Osteocyte (in vitro differentiated cells): ENCODE measurements around the gene LTB4R2. TPM values are rescaled to one million over a fixed set of nuclear protein-coding genes. Genes with fewer than 3 reads are reported as not detected.
"Not testable (repeated sequence)": the region's sequence is repeated elsewhere in the genome, so short reads cannot be mapped to it uniquely, and the experiment has no call there.

Experiments
- DNase-seq: peaks from one replicate; pipeline ENCODE4 v3.0.0; 2021; ENCODE audit warnings: mixed read lengths; ENCODE audit not compliant: unreplicated experiment; ENCODE audit errors: extremely low spot score
- H3K27ac Mint-ChIP-seq: one replicate; pipeline ENCODE4 v1.8.0; 2021; ENCODE audit warnings: mild to moderate bottlenecking, mixed read lengths; ENCODE audit not compliant: unreplicated experiment
- H3K27me3 Mint-ChIP-seq: one replicate; pipeline ENCODE4 v1.8.0; 2021; ENCODE audit warnings: mixed read lengths; ENCODE audit not compliant: unreplicated experiment
- H3K36me3 Mint-ChIP-seq: one replicate; pipeline ENCODE4 v1.8.0; 2021; ENCODE audit warnings: mixed read lengths; ENCODE audit not compliant: unreplicated experiment
- H3K4me1 Mint-ChIP-seq: one replicate; pipeline ENCODE4 v1.8.0; 2021; ENCODE audit warnings: mixed read lengths; ENCODE audit not compliant: unreplicated experiment
- H3K4me3 Mint-ChIP-seq: one replicate; pipeline ENCODE4 v1.8.0; 2021; ENCODE audit warnings: mild to moderate bottlenecking, moderate library complexity, mixed read lengths; ENCODE audit not compliant: unreplicated experiment
- H3K9me3 Mint-ChIP-seq: one replicate; pipeline ENCODE4 v1.8.0; 2021; ENCODE audit warnings: mixed read lengths; ENCODE audit not compliant: unreplicated experiment
- CTCF ChIP-seq: fragments of 200-600 bp; sonication (generic); IDR thresholded peaks from 2 replicates; pipeline ENCODE4 v1.5.0; 2021; ENCODE audit warnings: antibody characterized with exemption, mild to moderate bottlenecking, moderate library complexity
- total RNA-seq: library from RNA; stranded (reverse); gene quantifications from 2 replicates; pipeline ENCODE4 v1.2.1, GENCODE V29; 2021

Gene LTB4R2
- total RNA-seq, 1 donor from 2014 or later = 14.9 TPM

DNA sequence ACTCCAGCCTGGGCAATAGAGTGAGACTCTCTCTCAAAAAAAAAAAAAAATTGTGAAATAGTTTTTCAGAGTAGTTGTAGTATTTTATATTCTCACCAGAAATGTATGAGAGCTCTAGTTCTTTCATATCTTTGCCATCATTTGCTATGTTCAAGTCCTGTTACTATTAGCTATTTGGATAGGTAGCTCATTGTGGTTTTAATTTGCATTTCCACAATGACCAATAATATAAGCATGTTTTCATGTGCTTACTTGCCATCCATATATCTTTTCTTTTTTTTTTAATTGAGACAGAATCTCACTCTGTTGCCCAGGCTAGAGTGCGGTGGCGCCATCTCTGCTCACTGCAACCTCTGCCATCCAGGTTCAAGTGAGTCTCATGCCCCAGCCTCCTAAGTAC is 38.2 kb downstream of the LTB4R2 start:
- no peak for DNase-seq
- no peak for TF ChIP-seq CTCF
- H3K4me1 Mint-ChIP-seq = peaks cover 9% of the 10 kb centered on the region
- H3K27ac Mint-ChIP-seq = no peak overlapping the region
- H3K36me3 Mint-ChIP-seq = no peaks in the 10 kb centered on the region
- H3K4me3 Mint-ChIP-seq = no peak overlapping the region
- H3K27me3 Mint-ChIP-seq = peaks cover 75% of the 10 kb centered on the region
- H3K9me3 Mint-ChIP-seq = no peaks in the 10 kb centered on the region

DNA sequence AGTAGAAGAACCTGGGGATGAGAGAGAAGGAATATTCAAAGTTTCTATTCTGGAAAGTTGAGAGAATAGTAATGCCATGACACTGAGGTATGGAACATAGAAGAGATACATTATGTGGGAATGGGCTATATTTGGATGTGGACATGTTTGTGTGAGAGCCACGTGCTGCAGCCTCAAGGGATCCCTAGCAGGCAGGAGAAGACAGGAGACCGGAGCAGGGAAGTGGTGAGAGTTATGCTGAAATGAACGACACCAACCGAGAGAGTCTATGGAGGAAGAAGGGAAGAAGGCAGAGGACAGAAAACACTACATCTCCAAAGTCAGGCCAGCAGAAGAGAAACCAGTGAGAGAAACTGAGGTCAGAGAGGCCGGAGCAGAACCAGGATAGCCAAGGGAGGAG is 39.8 kb downstream of the LTB4R2 start:
- H3K27ac Mint-ChIP-seq = no peak overlapping the region
- peaks cover 77% of the 10 kb centered on the region for H3K27me3 Mint-ChIP-seq
- DNase-seq = no peak
- no peaks in the 10 kb centered on the region for H3K36me3 Mint-ChIP-seq
- no peaks in the 10 kb centered on the region for H3K9me3 Mint-ChIP-seq
- no peak for TF ChIP-seq CTCF
- no peak overlapping the region for H3K4me3 Mint-ChIP-seq
- peaks cover 15% of the 10 kb centered on the region for H3K4me1 Mint-ChIP-seq

DNA sequence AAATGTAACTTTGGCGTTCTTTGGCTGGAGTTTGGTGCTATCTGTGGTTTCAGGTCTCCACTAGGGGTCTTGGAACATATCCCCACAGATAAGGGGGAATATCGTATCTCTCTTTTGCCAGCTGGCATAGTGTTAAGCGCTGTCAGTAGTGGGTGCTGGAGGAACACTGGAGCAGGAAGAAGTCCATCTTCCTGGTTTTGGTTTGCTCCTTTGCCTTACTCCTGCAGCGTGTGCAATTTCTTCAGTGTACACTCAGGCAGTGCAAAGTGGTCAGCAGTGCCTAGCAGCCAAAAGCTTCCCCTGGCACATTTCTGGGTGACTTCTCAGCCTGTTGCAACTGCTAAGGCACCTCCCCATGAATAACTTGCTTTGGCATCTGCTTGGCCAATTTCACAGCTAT is 41.6 kb downstream of the LTB4R2 start:
- no peaks in the 10 kb centered on the region for H3K36me3 Mint-ChIP-seq
- no peaks in the 10 kb centered on the region for H3K9me3 Mint-ChIP-seq
- H3K27me3 Mint-ChIP-seq = peaks cover 66% of the 10 kb centered on the region
- H3K4me3 Mint-ChIP-seq = no peak overlapping the region
- DNase-seq = no peak
- TF ChIP-seq CTCF = no peak
- no peak overlapping the region for H3K27ac Mint-ChIP-seq
- peaks cover 15% of the 10 kb centered on the region for H3K4me1 Mint-ChIP-seq

- no peak for DNase-seq
- peaks cover 50% of the 10 kb centered on the region for H3K27me3 Mint-ChIP-seq
- no peak overlapping the region for H3K4me3 Mint-ChIP-seq
- no peak for TF ChIP-seq CTCF
- no peaks in the 10 kb centered on the region for H3K9me3 Mint-ChIP-seq
- H3K27ac Mint-ChIP-seq = peak overlapping the region; percentile 14
- no peaks in the 10 kb centered on the region for H3K36me3 Mint-ChIP-seq
- H3K4me1 Mint-ChIP-seq = peaks cover 15% of the 10 kb centered on the region
Observed at GRCh38 chr14:24353559-24354481, 43.9 kb downstream of the LTB4R2 start.

DNA sequence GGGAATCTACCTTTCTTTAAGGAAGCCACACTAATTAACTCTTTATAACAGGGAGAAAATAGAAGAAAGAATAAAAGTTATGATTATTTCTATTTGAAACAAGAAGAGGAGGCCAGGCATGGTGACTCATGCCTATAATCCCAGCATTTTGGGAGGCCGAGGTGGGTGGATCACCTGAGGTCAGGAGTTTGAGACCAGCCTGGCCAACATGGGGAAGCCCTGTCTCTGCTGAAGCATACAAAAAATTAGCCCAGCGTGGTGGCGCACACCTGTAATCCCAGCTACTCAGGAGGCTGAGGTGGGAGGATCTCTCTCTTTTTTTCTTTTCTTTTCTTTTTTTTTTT is 44.5 kb downstream of the LTB4R2 start:
- not testable (repeated sequence) for H3K9me3 Mint-ChIP-seq, DNase-seq, H3K4me3 Mint-ChIP-seq, H3K36me3 Mint-ChIP-seq
- peaks cover 45% of the 10 kb centered on the region for H3K27me3 Mint-ChIP-seq
- peaks cover 15% of the 10 kb centered on the region for H3K4me1 Mint-ChIP-seq
- H3K27ac Mint-ChIP-seq = peak overlapping the region; percentile 14
